HG02642 (cell line): Measurements from ENCODE around the gene WASF1.

Experiments used
- ATAC-seq: cut with Tn5 transposase; IDR thresholded peaks from one replicate; pipeline ENCODE4 v1.9.1; 2021; ENCODE audit warnings: mild to moderate bottlenecking; ENCODE audit not compliant: unreplicated experiment, poor library complexity

WASF1 gene

GRCh38 chr6:110179406-110180227 lies at the start of gene WASF1:
Gene WASF1 (minus strand): TSS chr6:110179670. CDS start chr6:110127601, 52,069 bp downstream.
- ATAC-seq, result peak; percentile 90

GRCh38 chr6:110226261-110226660 lies 46.8 kb upstream of the WASF1 start:
- ATAC-seq, result no peak

GRCh38 chr6:110221738-110222137 lies 42.3 kb upstream of the WASF1 start:
- ATAC-seq, result no peak

- ATAC-seq, result no peak
These were observed 37.8 kb upstream of the WASF1 start for GRCh38 chr6:110217266-110217665.

GRCh38 chr6:110216140-110216539 lies 36.7 kb upstream of the WASF1 start:
- no peak for ATAC-seq

- ATAC-seq, result no peak
These were observed 34.9 kb upstream of the WASF1 start for GRCh38 chr6:110214338-110214737.

GRCh38 chr6:110211753-110212152 lies 32.3 kb upstream of the WASF1 start:
- no peak for ATAC-seq

GRCh38 chr6:110207652-110208051 lies 28.2 kb upstream of the WASF1 start:
- ATAC-seq, result no peak

GRCh38 chr6:110201151-110201884 lies 21.8 kb upstream of the WASF1 start:
- no peak for ATAC-seq

GRCh38 chr6:110198561-110198960 lies 19.1 kb upstream of the WASF1 start:
- ATAC-seq, result no peak

- no peak for ATAC-seq
These were observed 17.4 kb upstream of the WASF1 start for GRCh38 chr6:110196874-110197273.

- no peak for ATAC-seq
These were observed 16.2 kb upstream of the WASF1 start for GRCh38 chr6:110195639-110196038.

- no peak for ATAC-seq
These were observed 12.0 kb upstream of the WASF1 start for GRCh38 chr6:110191477-110191876.

- ATAC-seq, result no peak
These were observed 11.3 kb upstream of the WASF1 start for GRCh38 chr6:110190726-110191125.

GRCh38 chr6:110188791-110189190 lies 9.3 kb upstream of the WASF1 start:
- no peak for ATAC-seq

GRCh38 chr6:110185879-110186278 lies 6.4 kb upstream of the WASF1 start:
- no peak for ATAC-seq

GRCh38 chr6:110183292-110183885 lies 3.9 kb upstream of the WASF1 start:
- ATAC-seq, result no peak

- ATAC-seq, result no peak
These were observed 1.9 kb upstream of the WASF1 start for GRCh38 chr6:110181131-110182030.

- ATAC-seq, result peak; percentile 54
These were observed 948 bp upstream of the WASF1 start, which contains the start of gene CDC40 for GRCh38 chr6:110180228-110181008. Gene CDC40 (plus strand): TSS chr6:110180427. CDS start chr6:110180445, 18 bp downstream.
